ENCODE data around the gene GNMT. TPM values are rescaled to one million over a fixed set of nuclear protein-coding genes. Genes with fewer than 3 reads are reported as not detected.

Gene GNMT
- total and polyA plus RNA-seq, 10 of the 15 experiments (the other 5 are each of a cell fraction or from before 2014, with no cell fraction given) = 0.27 to 1.1 (median 0.39) TPM

GRCh38 chr6:42961020-42961470, 491 bp downstream of the GNMT start:
- Histone ChIP-seq H3K79me2 (ENCODE audit: control insufficient read depth, insufficient read depth, low read length) (no peaks in the 10 kb centered on the region), H3K4me3 (no peak overlapping the region), H4K20me1 (ENCODE audit: control insufficient read depth, insufficient read depth) (no peaks in the 10 kb centered on the region), H3K36me3 (ENCODE audit: control insufficient read depth in 2 of 2, insufficient read depth in 2 of 2, low read length in 1 of 2) (no peaks in the 10 kb centered on the region; a peak in 1 of 4 replicates), H3K27me3 (replicated peaks in 1 of 2; ENCODE audit: control insufficient read depth in 2 of 2, insufficient read depth in 2 of 2, low read length in 1 of 2) (no peaks in the 10 kb centered on the region), H3K27ac (ENCODE audit: control insufficient read depth, insufficient read depth) (no peak overlapping the region), H3K4me1 (ENCODE audit: control insufficient read depth, insufficient read depth, low read length) (no peaks in the 10 kb centered on the region), H3K4me2 (ENCODE audit: control insufficient read depth, insufficient read depth) (peak overlapping the region; percentile 70; the same call in 1 of the 2 replicates), H2AFZ (ENCODE audit: control insufficient read depth, low read depth, low read length) (no peak overlapping the region), H3K9ac (ENCODE audit: control insufficient read depth, insufficient read depth, low read length) (no peak overlapping the region), H3K9me3 (replicated peaks; ENCODE audit: control insufficient read depth, insufficient read depth, low read length) (no peaks in the 10 kb centered on the region)
- ChIA-PET POLR2A (no interaction called here), RAD21 (ENCODE audit: unreplicated experiment) (no interaction called here), SMC1A (ENCODE audit: uncharacterized antibody, unreplicated experiment) (interaction anchor here (0.7 kb wide), 1 partner anchor 1022 kb away, joined by 3 read pairs; no protein-coding TSS in a partner anchor), CTCF (interaction anchor here (1.0 kb wide), 1 partner anchor 59 kb away, joined by 3 read pairs; no protein-coding TSS in a partner anchor)
- intact Hi-C loops (cut with micrococcal nuclease; ENCODE audit: unreplicated experiment) = no loop called here
- WGBS (ENCODE audit: insufficient coverage, insufficient replicate concordance, low lambda C conversion rate, missing lambda C conversion rate) = 67% methylated on average over 15 of the region's 15 CpGs
- DNase-seq (ENCODE audit: low read depth, low spot score) (no peak), FAIRE-seq (no peak), ATAC-seq (no peak; the same call in 2 of the 3 replicates)
- no peak for TF ChIP-seq SREBF2 (IDR thresholded peaks at IDR 0.05; ENCODE audit: low read length)
- TF ChIP-seq BACH1 (IDR thresholded peaks at IDR 0.05; ENCODE audit: borderline replicate concordance) = no peak
- TF ChIP-seq, protein P1, sequence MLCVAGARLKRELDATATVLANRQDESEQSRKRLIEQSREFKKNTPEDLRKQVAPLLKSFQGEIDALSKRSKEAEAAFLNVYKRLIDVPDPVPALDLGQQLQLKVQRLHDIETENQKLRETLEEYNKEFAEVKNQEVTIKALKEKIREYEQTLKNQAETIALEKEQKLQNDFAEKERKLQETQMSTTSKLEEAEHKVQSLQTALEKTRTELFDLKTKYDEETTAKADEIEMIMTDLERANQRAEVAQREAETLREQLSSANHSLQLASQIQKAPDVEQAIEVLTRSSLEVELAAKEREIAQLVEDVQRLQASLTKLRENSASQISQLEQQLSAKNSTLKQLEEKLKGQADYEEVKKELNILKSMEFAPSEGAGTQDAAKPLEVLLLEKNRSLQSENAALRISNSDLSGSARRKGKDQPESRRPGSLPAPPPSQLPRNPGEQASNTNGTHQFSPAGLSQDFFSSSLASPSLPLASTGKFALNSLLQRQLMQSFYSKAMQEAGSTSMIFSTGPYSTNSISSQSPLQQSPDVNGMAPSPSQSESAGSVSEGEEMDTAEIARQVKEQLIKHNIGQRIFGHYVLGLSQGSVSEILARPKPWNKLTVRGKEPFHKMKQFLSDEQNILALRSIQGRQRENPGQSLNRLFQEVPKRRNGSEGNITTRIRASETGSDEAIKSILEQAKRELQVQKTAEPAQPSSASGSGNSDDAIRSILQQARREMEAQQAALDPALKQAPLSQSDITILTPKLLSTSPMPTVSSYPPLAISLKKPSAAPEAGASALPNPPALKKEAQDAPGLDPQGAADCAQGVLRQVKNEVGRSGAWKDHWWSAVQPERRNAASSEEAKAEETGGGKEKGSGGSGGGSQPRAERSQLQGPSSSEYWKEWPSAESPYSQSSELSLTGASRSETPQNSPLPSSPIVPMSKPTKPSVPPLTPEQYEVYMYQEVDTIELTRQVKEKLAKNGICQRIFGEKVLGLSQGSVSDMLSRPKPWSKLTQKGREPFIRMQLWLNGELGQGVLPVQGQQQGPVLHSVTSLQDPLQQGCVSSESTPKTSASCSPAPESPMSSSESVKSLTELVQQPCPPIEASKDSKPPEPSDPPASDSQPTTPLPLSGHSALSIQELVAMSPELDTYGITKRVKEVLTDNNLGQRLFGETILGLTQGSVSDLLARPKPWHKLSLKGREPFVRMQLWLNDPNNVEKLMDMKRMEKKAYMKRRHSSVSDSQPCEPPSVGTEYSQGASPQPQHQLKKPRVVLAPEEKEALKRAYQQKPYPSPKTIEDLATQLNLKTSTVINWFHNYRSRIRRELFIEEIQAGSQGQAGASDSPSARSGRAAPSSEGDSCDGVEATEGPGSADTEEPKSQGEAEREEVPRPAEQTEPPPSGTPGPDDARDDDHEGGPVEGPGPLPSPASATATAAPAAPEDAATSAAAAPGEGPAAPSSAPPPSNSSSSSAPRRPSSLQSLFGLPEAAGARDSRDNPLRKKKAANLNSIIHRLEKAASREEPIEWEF (IDR thresholded peaks at IDR 0.05; ENCODE audit: insufficient replicate concordance, low read depth, low read length) = no peak
- no peak for TF ChIP-seq POLR2A (IDR thresholded peaks at IDR 0.05; ENCODE audit: low read depth, low read length)
- TF ChIP-seq, protein P2, sequence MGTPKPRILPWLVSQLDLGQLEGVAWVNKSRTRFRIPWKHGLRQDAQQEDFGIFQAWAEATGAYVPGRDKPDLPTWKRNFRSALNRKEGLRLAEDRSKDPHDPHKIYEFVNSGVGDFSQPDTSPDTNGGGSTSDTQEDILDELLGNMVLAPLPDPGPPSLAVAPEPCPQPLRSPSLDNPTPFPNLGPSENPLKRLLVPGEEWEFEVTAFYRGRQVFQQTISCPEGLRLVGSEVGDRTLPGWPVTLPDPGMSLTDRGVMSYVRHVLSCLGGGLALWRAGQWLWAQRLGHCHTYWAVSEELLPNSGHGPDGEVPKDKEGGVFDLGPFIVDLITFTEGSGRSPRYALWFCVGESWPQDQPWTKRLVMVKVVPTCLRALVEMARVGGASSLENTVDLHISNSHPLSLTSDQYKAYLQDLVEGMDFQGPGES (IDR thresholded peaks at IDR 0.05) = no peak
- TF ChIP-seq SMAD5 (IDR thresholded peaks at IDR 0.05; ENCODE audit: low read depth) = no peak
- TF ChIP-seq BRCA1 (IDR thresholded peaks at IDR 0.05; ENCODE audit: low read depth, low read length) = no peak
- no peak for TF ChIP-seq IRF4 (IDR thresholded peaks at IDR 0.05; ENCODE audit: low read depth, low read length)
- TF ChIP-seq POU2F2 (IDR thresholded peaks at IDR 0.05; ENCODE audit: borderline replicate concordance, low read depth, low read length) = no peak
- TF ChIP-seq NRF1 (conservative IDR thresholded peaks at IDR 0.05; ENCODE audit: low read depth, low read length) = no peak
- no peak for TF ChIP-seq MEF2A (IDR thresholded peaks at IDR 0.05; ENCODE audit: insufficient read depth, low read depth, low read length)
- TF ChIP-seq, protein P3, sequence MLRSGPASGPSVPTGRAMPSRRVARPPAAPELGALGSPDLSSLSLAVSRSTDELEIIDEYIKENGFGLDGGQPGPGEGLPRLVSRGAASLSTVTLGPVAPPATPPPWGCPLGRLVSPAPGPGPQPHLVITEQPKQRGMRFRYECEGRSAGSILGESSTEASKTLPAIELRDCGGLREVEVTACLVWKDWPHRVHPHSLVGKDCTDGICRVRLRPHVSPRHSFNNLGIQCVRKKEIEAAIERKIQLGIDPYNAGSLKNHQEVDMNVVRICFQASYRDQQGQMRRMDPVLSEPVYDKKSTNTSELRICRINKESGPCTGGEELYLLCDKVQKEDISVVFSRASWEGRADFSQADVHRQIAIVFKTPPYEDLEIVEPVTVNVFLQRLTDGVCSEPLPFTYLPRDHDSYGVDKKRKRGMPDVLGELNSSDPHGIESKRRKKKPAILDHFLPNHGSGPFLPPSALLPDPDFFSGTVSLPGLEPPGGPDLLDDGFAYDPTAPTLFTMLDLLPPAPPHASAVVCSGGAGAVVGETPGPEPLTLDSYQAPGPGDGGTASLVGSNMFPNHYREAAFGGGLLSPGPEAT (IDR thresholded peaks at IDR 0.05; ENCODE audit: low read depth) = no peak
- TF ChIP-seq SMAD1 (IDR thresholded peaks at IDR 0.05; ENCODE audit: low read depth, partially characterized antibody) = no peak
- TF ChIP-seq SIN3A (IDR thresholded peaks at IDR 0.05; ENCODE audit: low read depth, low read length) = no peak
- TF ChIP-seq SREBF1 (IDR thresholded peaks at IDR 0.05; ENCODE audit: low read length) = no peak
- no peak for TF ChIP-seq FOXM1 (IDR thresholded peaks at IDR 0.05; ENCODE audit: low read depth, low read length)
- no peak for TF ChIP-seq KAT2A (conservative IDR thresholded peaks at IDR 0.05; ENCODE audit: control insufficient read depth, low read depth, low read length)
- BruUV-seq (replicated peaks) = no TSS peak
- in situ Hi-C loops (cut with MboI) = no loop called here
